Psoas muscle (tissue), 8 donors: Measurements from ENCODE around the gene SYNPO2. TPM values are rescaled to one million over a fixed set of nuclear protein-coding genes. Genes with fewer than 3 reads are reported as not detected.
A peak's percentile ranks its signal among the peaks of the same experiment; 100 is the strongest.
"Not testable (repeated sequence)": the region's sequence is repeated elsewhere in the genome, so short reads cannot be mapped to it uniquely, and the experiment has no call there.

Source experiments
- ATAC-seq, 4 donors: fragments of 200-7000 bp; cut with Tn5 transposase; one replicate each; pipeline ENCODE4 v1.9.1; 2020; ENCODE audit warnings: moderate library complexity in 3 of 4, mild to moderate bottlenecking in 2 of 4
- DNase-seq, 2 donors: peaks; one replicate each; pipeline ENCODE4 v3.0.0-alpha.2; 2020
- H3K27ac ChIP-seq: fragments of 200-600 bp; one replicate; pipeline ENCODE4 v1.8.0; 2022
- H3K27me3 ChIP-seq, 3 donors: fragments of 200-600 bp in 1 of 3; one replicate each; pipeline versions ENCODE4 v1.6.1 to v1.8.0; 2013 to 2022; ENCODE audit warnings: low read length in 2 of 3, mild to moderate bottlenecking in 2 of 3, moderate library complexity in 1 of 3; ENCODE audit not compliant: insufficient read depth in 3 of 3
- H3K36me3 ChIP-seq, 2 donors: fragments of 200-600 bp in 1 of 2; one replicate each; pipeline versions ENCODE4 v1.6.1 to v1.8.0; 2013 to 2022; ENCODE audit warnings: low read depth in 1 of 2, mild to moderate bottlenecking in 1 of 2, moderate library complexity in 1 of 2; ENCODE audit not compliant: insufficient read depth in 1 of 2
- H3K4me1 ChIP-seq: fragments of 200-600 bp; one replicate; pipeline ENCODE4 v1.8.0; 2022
- H3K4me3 ChIP-seq: fragments of 200-600 bp; one replicate; pipeline ENCODE4 v1.8.0; 2022; ENCODE audit warnings: mild to moderate bottlenecking
- H3K9me3 ChIP-seq: fragments of 200-600 bp; one replicate; pipeline ENCODE4 v1.8.0; 2022
- WGBS, 3 donors: extraction: QIAGEN DNeasy Blood & Tissue Kit; methylation state at CpG; one replicate each; pipeline versions ENCODE4 v1.1.6 to v1.1.7; 2013; 5-methylcytosine and 5-hydroxymethylcytosine counted together
- intact Hi-C, 2 donors: fragments of 100-400 bp; cut with DNase I; formaldehyde crosslinking; loops; one replicate each; pipeline versions ENCODE4 v1.11.0 to v1.14.2; 2022
- polyA plus RNA-seq, 3 donors: library from polyadenylated mRNA; stranded (reverse); fragments of 200-250 nt; gene quantifications; one replicate each; pipeline ENCODE4 v1.2.3, GENCODE V29; 2013
- total RNA-seq, 4 donors: library from RNA; stranded (reverse); fragmentation: NEBNext Ultra II Directional in 2 of 4; extraction: Animal tissue kit (Norgen Biotek cat#: 25700) in 2 of 4; gene quantifications; one replicate each; pipeline versions ENCODE4 v1.2.1 to v1.2.4, GENCODE V29; 2021 to 2023
- TF ChIP-seq, protein P1 (sequence below): fragments of 200-600 bp; IDR thresholded peaks from one replicate; pipeline ENCODE4 v1.8.0; 2022; ENCODE audit warnings: antibody characterized with exemption
- donor health status: healthy with polysubstance abuse.
- donor health status: DM: no; HTN: no; CAD: no; lungs with moderate emphysema.
- donor health status: Bipolar disorder and iron deficiency.
- donor health status: healthy.
- donor health status: DM: yes; HTN: yes; CAD: no.
- donor health status: DM: no; HTN: no; CAD: no.
- donor health status: DM: no; HTN: no; CAD: no.
- donor health status: DM: yes; HTN: yes; CAD: no.

The SYNPO2 gene
- total and polyA plus RNA-seq, 7 donors, result 35.7 to 2,858 (median 1,548) TPM

DNA sequence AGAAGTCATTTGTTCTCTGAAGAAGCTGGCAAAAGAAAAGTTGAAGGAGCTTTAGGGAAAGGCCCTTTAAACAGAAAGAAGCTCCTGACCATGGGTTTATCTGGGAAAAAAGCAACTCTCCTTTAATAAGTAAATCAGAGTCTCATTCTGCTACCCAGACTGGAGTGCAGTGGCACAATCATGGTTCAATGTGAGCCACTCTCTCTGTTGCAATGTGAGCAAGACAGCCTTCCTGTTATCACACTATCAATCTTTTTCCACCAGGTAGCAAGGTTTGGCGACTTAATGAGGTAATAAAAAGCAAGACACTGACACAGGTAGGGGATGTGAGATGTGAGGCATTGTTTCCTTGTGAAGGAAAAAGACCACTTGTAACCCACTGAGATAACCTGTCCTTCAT lies 111.3 kb downstream of the SYNPO2 start:
- Histone ChIP-seq H3K4me3 (peak overlapping the region; percentile 44), H3K27me3 (no peaks in the 10 kb centered on the region), H3K9me3 (no peaks in the 10 kb centered on the region), H3K27ac (peak overlapping the region; percentile 95), H3K4me1 (peaks cover 59% of the 10 kb centered on the region), H3K36me3 (no peaks in the 10 kb centered on the region)
- DNase-seq (no peak), ATAC-seq (peak; percentile 39 to 53 (median 44))
- intact Hi-C loops, result no loop called here
- WGBS, 3 donors, result 18 to 35% (median 28%) methylated on average over 1 of the region's 1 CpG
- TF ChIP-seq, protein P1, sequence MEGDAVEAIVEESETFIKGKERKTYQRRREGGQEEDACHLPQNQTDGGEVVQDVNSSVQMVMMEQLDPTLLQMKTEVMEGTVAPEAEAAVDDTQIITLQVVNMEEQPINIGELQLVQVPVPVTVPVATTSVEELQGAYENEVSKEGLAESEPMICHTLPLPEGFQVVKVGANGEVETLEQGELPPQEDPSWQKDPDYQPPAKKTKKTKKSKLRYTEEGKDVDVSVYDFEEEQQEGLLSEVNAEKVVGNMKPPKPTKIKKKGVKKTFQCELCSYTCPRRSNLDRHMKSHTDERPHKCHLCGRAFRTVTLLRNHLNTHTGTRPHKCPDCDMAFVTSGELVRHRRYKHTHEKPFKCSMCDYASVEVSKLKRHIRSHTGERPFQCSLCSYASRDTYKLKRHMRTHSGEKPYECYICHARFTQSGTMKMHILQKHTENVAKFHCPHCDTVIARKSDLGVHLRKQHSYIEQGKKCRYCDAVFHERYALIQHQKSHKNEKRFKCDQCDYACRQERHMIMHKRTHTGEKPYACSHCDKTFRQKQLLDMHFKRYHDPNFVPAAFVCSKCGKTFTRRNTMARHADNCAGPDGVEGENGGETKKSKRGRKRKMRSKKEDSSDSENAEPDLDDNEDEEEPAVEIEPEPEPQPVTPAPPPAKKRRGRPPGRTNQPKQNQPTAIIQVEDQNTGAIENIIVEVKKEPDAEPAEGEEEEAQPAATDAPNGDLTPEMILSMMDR, result no peak

DNA sequence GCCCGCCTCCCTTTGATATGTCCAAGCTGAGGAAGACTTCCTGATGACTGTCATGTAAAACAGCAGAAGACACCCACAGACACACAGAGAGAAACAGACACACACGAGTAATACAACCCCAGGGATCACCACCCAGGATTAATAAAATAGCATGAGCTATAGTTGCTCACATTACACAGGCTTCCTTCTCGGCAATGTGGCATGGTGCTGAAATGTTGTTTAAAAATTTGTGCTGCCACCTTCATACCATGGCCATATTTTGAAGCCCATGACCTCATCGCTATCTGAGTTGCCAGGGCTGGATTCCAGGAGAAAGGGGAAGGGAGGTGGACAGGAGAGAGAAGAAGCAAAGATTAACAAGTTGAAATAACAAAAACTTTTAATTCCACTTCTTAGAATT lies 111.7 kb downstream of the SYNPO2 start:
- whole genome bisulfite sequencing, 3 donors, result 24 to 32% (median 26%) methylated on average over 4 of the region's 4 CpGs
- DNase-seq, result peak in 1 of 2 donors; percentile 62
- H3K4me1 ChIP-seq, result peaks cover 57% of the 10 kb centered on the region

DNA sequence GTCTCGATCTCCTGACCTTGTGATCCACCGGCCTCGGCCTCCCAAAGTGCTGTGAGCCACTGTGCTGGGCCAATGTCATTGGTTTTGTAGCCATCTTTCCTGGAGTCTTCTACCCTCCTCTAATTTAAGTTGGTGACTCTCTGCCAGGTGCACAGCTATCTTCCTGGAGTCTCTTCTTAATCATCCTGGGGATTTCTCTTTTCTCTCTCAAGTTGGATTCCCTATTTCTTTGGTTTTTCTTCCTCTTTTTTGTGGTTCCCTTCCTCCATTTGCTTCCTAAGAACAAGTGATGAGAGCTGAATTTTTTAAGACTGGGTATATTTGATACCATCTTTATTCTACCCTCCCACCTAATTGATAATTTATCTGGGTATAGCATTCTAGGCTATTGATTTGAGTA lies 113.8 kb downstream of the SYNPO2 start:
- H3K36me3 ChIP-seq, result no peaks in the 10 kb centered on the region
- intact Hi-C loops, result no loop called here
- no peaks in the 10 kb centered on the region for H3K27me3 ChIP-seq
- ATAC-seq (no peak), DNase-seq (no peak)
- peaks cover 66% of the 10 kb centered on the region for H3K4me1 ChIP-seq
- 58 to 95% (median 64%) methylated on average over 3 of the region's 3 CpGs for WGBS, 3 donors
- no peak overlapping the region for H3K4me3 ChIP-seq
- H3K27ac ChIP-seq, result peak overlapping the region; percentile 95
- TF ChIP-seq, protein P1, result no peak
- H3K9me3 ChIP-seq, result no peaks in the 10 kb centered on the region

More for the DNA sequence above, 111.7 kb downstream of the SYNPO2 start:
- peak overlapping the region; percentile 44 for H3K4me3 ChIP-seq
- no peaks in the 10 kb centered on the region for H3K27me3 ChIP-seq
- intact Hi-C loops, result no loop called here
- ATAC-seq, result peak; percentile 78 to 88 (median 88)
- no peaks in the 10 kb centered on the region for H3K9me3 ChIP-seq
- H3K36me3 ChIP-seq, result no peaks in the 10 kb centered on the region
- TF ChIP-seq, protein P1, result no peak
- peak overlapping the region; percentile 95 for H3K27ac ChIP-seq

DNA sequence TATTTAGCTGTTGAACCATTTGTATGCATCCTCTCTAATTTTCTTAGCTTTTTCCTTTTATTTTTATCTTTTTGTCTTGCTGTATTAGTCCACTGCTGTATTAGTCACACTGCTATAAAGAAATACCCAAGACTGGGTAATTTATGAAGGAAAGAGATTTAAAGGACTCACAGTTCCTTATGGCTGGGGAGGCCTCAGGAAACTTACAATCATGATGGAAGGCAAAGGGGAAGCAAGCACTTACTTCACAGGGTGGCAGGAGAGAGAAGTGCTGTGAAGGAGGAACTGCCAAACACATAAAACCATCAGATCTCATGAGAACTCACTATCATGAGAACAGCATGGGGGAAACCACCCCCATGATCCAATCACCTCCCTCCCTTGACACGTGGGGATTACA lies 114.3 kb downstream of the SYNPO2 start:
- peak overlapping the region; percentile 95 for H3K27ac ChIP-seq

DNA sequence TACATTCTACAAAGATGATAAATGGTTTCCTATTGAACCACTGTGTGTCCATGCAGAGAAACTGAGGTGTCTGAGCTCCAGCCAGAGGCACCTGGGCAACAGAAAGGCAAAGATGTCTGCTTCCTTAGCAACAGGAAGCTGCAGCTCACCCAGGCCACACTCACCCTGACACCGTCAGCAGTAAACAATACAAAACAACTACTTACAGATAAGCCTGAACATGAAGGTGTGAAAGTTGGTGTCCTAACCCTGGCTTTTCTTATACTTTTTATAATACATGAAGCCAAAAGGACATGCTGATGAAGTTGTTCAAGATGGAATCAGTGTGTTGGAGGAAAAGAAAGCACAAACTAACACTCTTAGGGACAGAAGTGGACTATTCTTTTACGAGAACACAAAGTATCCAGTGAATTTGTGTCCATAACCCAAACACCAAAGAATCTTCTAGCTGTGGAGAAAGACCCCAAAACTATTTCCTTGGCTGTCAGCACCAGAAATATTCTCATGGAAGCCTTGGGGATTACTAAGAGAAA lies 117.3 kb downstream of the SYNPO2 start:
- Histone ChIP-seq H3K27me3 (no peaks in the 10 kb centered on the region), H3K4me3 (no peak overlapping the region), H3K4me1 (peaks cover 68% of the 10 kb centered on the region), H3K36me3 (no peaks in the 10 kb centered on the region), H3K27ac (peak overlapping the region; percentile 59), H3K9me3 (no peaks in the 10 kb centered on the region)
- 70 to 75% (median 73%) methylated on average over 2 of the region's 2 CpGs for WGBS, 3 donors
- ATAC-seq (no peak), DNase-seq (no peak)
- intact Hi-C loops, result no loop called here
- TF ChIP-seq, protein P1, result no peak

More for the DNA sequence above, 114.3 kb downstream of the SYNPO2 start:
- WGBS, 3 donors, result 23 to 29% (median 27%) methylated on average over 1 of the region's 1 CpG
- H3K4me3 ChIP-seq, H3K36me3 ChIP-seq, intact Hi-C loops, H3K27me3 ChIP-seq, ATAC-seq, H3K9me3 ChIP-seq, DNase-seq: not testable (repeated sequence)
- peaks cover 67% of the 10 kb centered on the region for H3K4me1 ChIP-seq
